Activated naive CD8-positive, alpha-beta T cell (primary cell): ENCODE results near the gene LRP2.
"Not testable (repeated sequence)": the region's sequence is repeated elsewhere in the genome, so short reads cannot be mapped to it uniquely, and the experiment has no call there.

Experiments used
- H3K27ac Mint-ChIP-seq: one replicate; pipeline ENCODE4 v1.8.0; 2021; ENCODE audit warnings: mixed read lengths
- H3K27me3 Mint-ChIP-seq: one replicate; pipeline ENCODE4 v1.8.0; 2021; ENCODE audit warnings: mixed read lengths
- H3K36me3 Mint-ChIP-seq: one replicate; pipeline ENCODE4 v1.8.0; 2021; ENCODE audit warnings: mixed read lengths
- H3K4me1 Mint-ChIP-seq: one replicate; pipeline ENCODE4 v1.8.0; 2021; ENCODE audit warnings: low read depth, mixed read lengths
- H3K4me3 Mint-ChIP-seq: one replicate; pipeline ENCODE4 v1.8.0; 2021; ENCODE audit warnings: mild to moderate bottlenecking, mixed read lengths
- H3K9me3 Mint-ChIP-seq: one replicate; pipeline ENCODE4 v1.8.0; 2021; ENCODE audit warnings: low read depth, mixed read lengths

Gene LRP2

DNA sequence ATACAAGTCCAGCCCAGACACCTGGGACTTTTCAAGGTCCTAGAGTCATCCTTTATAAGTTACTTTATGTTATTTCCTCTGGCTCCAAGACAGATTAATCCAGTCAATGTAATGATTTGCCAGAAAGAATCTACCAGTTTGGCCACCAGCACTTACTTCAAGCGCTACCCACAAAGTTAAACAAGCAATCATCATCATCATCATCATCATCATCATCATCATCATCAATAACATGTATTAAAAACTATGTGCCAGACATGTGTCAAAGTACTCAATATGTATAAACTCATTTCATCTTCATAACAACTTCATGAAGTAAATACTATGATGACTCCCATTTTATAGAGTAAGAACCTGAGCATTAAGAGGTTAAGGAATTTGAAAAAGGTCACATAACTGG lies 64.3 kb downstream of the LRP2 start:
- Mint-ChIP-seq H3K4me1 (no peaks in the 10 kb centered on the region), H3K4me3 (no peak overlapping the region), H3K27ac (no peak overlapping the region), H3K36me3 (no peaks in the 10 kb centered on the region), H3K27me3 (peaks cover 10% of the 10 kb centered on the region), H3K9me3 (no peaks in the 10 kb centered on the region)

- Mint-ChIP-seq H3K9me3 (no peaks in the 10 kb centered on the region), H3K4me1 (no peaks in the 10 kb centered on the region), H3K4me3 (no peak overlapping the region), H3K27ac (no peak overlapping the region), H3K27me3 (peaks cover 11% of the 10 kb centered on the region), H3K36me3 (no peaks in the 10 kb centered on the region)
These were observed 68.2 kb downstream of the LRP2 start for GRCh38 chr2:169294001-169294675.

DNA sequence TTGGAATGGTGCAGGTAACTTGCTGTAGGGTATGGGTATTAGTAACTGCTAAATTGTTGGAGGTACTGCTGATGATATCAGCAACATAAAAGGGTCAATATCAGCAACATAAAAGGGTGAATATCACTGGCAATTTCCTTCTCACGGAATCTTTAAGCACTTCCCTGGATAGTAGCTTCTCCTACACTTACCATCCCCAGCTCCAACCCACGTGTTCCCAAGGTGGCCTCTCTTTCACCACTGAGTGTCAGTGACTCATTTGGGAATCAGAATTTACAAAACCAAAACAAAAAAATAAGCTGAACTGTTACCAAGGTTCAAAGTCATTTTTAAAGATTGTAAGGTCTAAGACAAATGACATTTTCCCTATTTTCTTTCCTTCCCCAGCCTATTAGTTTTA lies 70.8 kb downstream of the LRP2 start:
- Mint-ChIP-seq H3K36me3 (no peaks in the 10 kb centered on the region), H3K9me3 (no peaks in the 10 kb centered on the region), H3K4me1 (no peaks in the 10 kb centered on the region), H3K27me3 (peaks cover 7% of the 10 kb centered on the region), H3K27ac (no peak overlapping the region), H3K4me3 (no peak overlapping the region)

- Mint-ChIP-seq H3K4me1 (no peaks in the 10 kb centered on the region), H3K4me3 (no peak overlapping the region), H3K9me3 (no peaks in the 10 kb centered on the region), H3K27ac (no peak overlapping the region), H3K27me3 (peaks cover 7% of the 10 kb centered on the region), H3K36me3 (no peaks in the 10 kb centered on the region)
These were observed 71.9 kb downstream of the LRP2 start for GRCh38 chr2:169290433-169290832.

- Mint-ChIP-seq H3K4me3 (no peak overlapping the region), H3K36me3 (no peaks in the 10 kb centered on the region), H3K27ac (no peak overlapping the region), H3K4me1 (no peaks in the 10 kb centered on the region), H3K9me3 (no peaks in the 10 kb centered on the region), H3K27me3 (peaks cover 10% of the 10 kb centered on the region)
These were observed 74.7 kb downstream of the LRP2 start for GRCh38 chr2:169287666-169288065.

GRCh38 chr2:169286624-169287231 lies 75.6 kb downstream of the LRP2 start:
- no peak overlapping the region for H3K27ac Mint-ChIP-seq
- no peaks in the 10 kb centered on the region for H3K4me1 Mint-ChIP-seq
- no peaks in the 10 kb centered on the region for H3K36me3 Mint-ChIP-seq
- H3K4me3 Mint-ChIP-seq, result no peak overlapping the region
- H3K27me3 Mint-ChIP-seq, result peaks cover 8% of the 10 kb centered on the region
- H3K9me3 Mint-ChIP-seq, result no peaks in the 10 kb centered on the region

- Mint-ChIP-seq H3K4me3 (no peak overlapping the region), H3K36me3 (no peaks in the 10 kb centered on the region), H3K27me3 (peaks cover 8% of the 10 kb centered on the region), H3K9me3 (no peaks in the 10 kb centered on the region), H3K4me1 (no peaks in the 10 kb centered on the region), H3K27ac (no peak overlapping the region)
These were observed 76.7 kb downstream of the LRP2 start for GRCh38 chr2:169285531-169286235.

DNA sequence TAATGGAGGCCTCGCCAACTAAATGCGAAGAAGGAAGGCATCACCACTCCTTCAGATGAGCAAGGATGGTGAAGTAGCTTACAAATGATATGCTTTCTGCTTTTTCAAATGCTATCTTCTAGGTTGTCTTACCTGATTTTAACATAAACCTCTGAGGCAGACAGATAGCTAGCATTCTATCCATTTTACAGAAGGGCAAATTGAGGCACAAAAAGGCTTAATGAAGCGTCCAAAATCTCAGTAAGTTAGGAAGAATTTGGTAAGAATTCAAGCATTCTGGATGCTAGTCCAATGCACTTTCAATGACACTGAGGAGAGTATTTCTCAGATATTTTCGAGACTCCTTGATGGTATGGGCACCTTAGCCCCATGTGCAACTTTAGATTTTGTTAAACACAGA lies 81.8 kb downstream of the LRP2 start:
- Mint-ChIP-seq H3K27me3 (peaks cover 12% of the 10 kb centered on the region), H3K36me3 (no peaks in the 10 kb centered on the region)

DNA sequence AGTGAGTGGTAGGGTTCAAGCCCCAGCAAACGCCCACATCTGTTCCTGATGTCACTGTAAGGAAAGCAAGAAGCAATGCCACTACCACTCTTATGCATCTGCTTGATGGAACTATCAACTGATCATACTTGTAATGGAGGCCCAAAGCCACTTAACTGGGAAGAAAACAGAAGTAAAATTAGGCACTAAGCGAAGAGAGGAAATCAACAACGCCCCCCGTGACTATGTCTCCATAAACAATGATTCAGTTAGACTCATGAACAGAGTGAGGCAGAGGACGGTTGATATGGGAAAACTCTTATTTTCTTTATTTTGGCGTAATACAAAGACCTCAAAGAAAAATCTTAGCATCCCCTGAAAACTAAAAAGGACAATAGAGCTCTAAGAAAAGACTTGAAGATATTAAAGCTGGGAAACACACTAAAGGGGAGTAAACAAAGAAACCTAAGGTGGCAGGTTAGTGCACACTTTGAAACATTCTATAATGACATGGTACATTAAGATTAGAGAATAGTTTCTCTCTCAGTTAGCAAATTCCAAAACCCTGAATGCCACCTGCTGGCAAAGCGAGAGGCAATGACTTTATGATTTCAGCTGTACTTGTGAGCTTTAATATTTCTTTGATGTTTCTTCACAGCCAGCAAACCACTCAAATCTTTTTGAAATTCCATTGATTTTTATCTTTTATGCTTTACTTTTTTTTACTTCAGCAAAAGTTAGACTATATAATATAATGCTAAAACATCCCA lies 86.5 kb downstream of the LRP2 start:
- Mint-ChIP-seq H3K4me3 (no peak overlapping the region), H3K36me3 (no peaks in the 10 kb centered on the region), H3K4me1 (no peaks in the 10 kb centered on the region), H3K9me3 (no peaks in the 10 kb centered on the region), H3K27ac (no peak overlapping the region), H3K27me3 (peaks cover 7% of the 10 kb centered on the region)

More for the DNA sequence above, 81.8 kb downstream of the LRP2 start:
- Mint-ChIP-seq H3K27ac (no peak overlapping the region), H3K4me1 (no peaks in the 10 kb centered on the region), H3K9me3 (no peaks in the 10 kb centered on the region), H3K4me3 (no peak overlapping the region)

DNA sequence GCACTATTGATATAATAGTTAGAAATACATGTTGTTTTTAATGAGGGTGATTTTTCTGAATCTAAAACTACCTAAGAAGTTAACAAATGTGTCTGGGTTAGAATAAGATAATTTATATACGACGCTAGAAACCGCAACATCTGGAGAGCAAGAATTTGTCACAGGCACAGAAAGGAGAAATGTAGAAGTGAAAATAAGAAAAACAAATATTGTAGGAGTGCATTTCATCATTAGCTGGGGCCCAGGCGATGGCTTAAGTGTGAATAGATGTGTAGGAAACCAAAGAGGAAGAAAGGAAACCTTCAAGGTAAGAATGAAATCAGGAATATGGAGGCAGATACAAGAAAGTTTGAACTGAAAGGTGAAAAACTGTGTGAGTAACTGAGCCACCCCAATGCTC lies 90.3 kb downstream of the LRP2 start:
- Mint-ChIP-seq H3K36me3 (no peaks in the 10 kb centered on the region), H3K27ac (no peak overlapping the region), H3K4me3 (no peak overlapping the region), H3K27me3 (peaks cover 10% of the 10 kb centered on the region), H3K4me1 (no peaks in the 10 kb centered on the region), H3K9me3 (no peaks in the 10 kb centered on the region)

DNA sequence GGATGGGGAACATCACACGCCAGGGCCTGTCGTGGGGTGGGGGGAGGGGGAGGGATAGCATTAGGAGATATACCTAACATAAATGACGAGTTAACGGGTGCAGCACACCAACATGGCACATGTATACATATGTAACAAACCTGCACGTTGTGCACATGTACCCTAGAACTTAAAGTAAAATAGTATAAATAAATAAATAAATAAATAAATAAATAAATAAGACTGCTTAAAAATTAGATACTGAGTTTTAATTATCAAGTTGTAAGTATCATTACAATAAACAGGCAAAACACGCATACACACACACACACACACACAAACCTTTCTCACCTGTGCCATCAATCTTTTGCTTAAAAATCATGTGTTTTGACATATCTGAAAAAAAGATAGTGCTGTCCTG lies 91.8 kb downstream of the LRP2 start:
- not testable (repeated sequence) for H3K9me3 Mint-ChIP-seq, H3K36me3 Mint-ChIP-seq, H3K27me3 Mint-ChIP-seq, H3K27ac Mint-ChIP-seq, H3K4me1 Mint-ChIP-seq, H3K4me3 Mint-ChIP-seq

DNA sequence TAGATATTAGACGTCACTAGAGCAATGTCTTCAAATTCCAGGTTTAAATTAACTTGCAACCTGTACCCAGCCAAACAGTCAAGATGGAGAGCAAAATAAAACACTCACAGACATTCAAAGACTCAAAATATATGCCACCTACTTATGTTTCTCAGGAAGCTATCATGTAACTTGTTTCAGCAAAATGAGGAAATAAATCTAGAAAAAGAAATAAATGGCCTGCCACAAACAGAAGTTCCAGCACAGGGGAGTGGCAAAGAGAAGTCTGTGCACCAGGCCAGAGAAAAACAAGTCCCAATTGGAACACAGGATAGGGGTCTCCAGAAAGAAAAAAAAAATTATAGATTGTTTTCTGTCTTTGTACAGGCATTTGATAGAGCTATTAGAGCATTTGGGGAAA lies 96.7 kb downstream of the LRP2 start:
- no peak overlapping the region for H3K4me3 Mint-ChIP-seq
- H3K4me1 Mint-ChIP-seq, result no peaks in the 10 kb centered on the region
- no peak overlapping the region for H3K27ac Mint-ChIP-seq

GRCh38 chr2:169260846-169261642 lies 101.3 kb downstream of the LRP2 start:
- H3K36me3 Mint-ChIP-seq, result no peaks in the 10 kb centered on the region
- H3K27me3 Mint-ChIP-seq, result peaks cover 19% of the 10 kb centered on the region
- H3K4me1 Mint-ChIP-seq, result no peaks in the 10 kb centered on the region
- H3K4me3 Mint-ChIP-seq, result no peak overlapping the region
- H3K27ac Mint-ChIP-seq, result no peak overlapping the region
- no peaks in the 10 kb centered on the region for H3K9me3 Mint-ChIP-seq

More for the DNA sequence above, 96.7 kb downstream of the LRP2 start:
- Mint-ChIP-seq H3K9me3 (no peaks in the 10 kb centered on the region), H3K27me3 (peaks cover 14% of the 10 kb centered on the region), H3K36me3 (no peaks in the 10 kb centered on the region)

- no peak overlapping the region for H3K4me3 Mint-ChIP-seq
- H3K4me1 Mint-ChIP-seq, result no peaks in the 10 kb centered on the region
- H3K36me3 Mint-ChIP-seq, result no peaks in the 10 kb centered on the region
- H3K27me3 Mint-ChIP-seq, result peaks cover 19% of the 10 kb centered on the region
- no peaks in the 10 kb centered on the region for H3K9me3 Mint-ChIP-seq
- H3K27ac Mint-ChIP-seq, result no peak overlapping the region
These were observed 102.1 kb downstream of the LRP2 start for GRCh38 chr2:169260246-169260645.
